Retinal pigment epithelial cell (primary cell): ENCODE measurements around the gene SLC35E3.

Experiments used
- DNase-seq: peaks from one replicate; pipeline ENCODE4 v3.0.0-alpha.2; 2010; ENCODE audit warnings: low read depth
- H3K4me3 ChIP-seq: 2 replicates; pipeline ENCODE4 v1.5.1; 2011; ENCODE audit warnings: mild to moderate bottlenecking, low read length, control low read depth, moderate library complexity
- CTCF ChIP-seq: conservative IDR thresholded peaks from 2 replicates; pipeline ENCODE4 v1.5.1; 2011; ENCODE audit warnings: low read depth, low read length, control low read depth, inconsistent platforms

Gene SLC35E3

GRCh38 chr12:68746572-68747180, 700 bp downstream of the SLC35E3 start:
- peak overlapping the region; percentile 92 for H3K4me3 ChIP-seq
- DNase-seq, result no peak
- no peak for TF ChIP-seq CTCF

GRCh38 chr12:68749443-68749842, 3.5 kb downstream of the SLC35E3 start:
- no peak for TF ChIP-seq CTCF
- no peak for DNase-seq
- no peak overlapping the region for H3K4me3 ChIP-seq

- H3K4me3 ChIP-seq, result no peak overlapping the region
- DNase-seq, result no peak
- no peak for TF ChIP-seq CTCF
Observed at GRCh38 chr12:68749861-68750260, 3.9 kb downstream of the SLC35E3 start.

- no peak for DNase-seq
- no peak overlapping the region for H3K4me3 ChIP-seq
- no peak for TF ChIP-seq CTCF
Observed at GRCh38 chr12:68750506-68750905, 4.5 kb downstream of the SLC35E3 start.

GRCh38 chr12:68755536-68756243, 9.7 kb downstream of the SLC35E3 start:
- TF ChIP-seq CTCF, result no peak
- no peak overlapping the region for H3K4me3 ChIP-seq
- DNase-seq, result no peak

GRCh38 chr12:68759852-68760251, 13.9 kb downstream of the SLC35E3 start:
- no peak for TF ChIP-seq CTCF
- H3K4me3 ChIP-seq, result no peak overlapping the region
- DNase-seq, result no peak
